Upper lobe of right lung (tissue), 1 donor: Measurements from ENCODE around the gene CILP2. TPM values are rescaled to one million over a fixed set of nuclear protein-coding genes. Genes with fewer than 3 reads are reported as not detected.

Experiments used
- ATAC-seq: fragments of 200-7000 bp; cut with Tn5 transposase; one replicate; pipeline ENCODE4 v1.9.1; 2020; ENCODE audit warnings: mild to moderate bottlenecking, moderate library complexity
- DNase-seq: peaks from one replicate; pipeline ENCODE4 v3.0.0-alpha.2; 2020
- H3K27ac ChIP-seq: fragments of 200-600 bp; one replicate; pipeline ENCODE4 v1.8.0; 2022
- H3K27me3 ChIP-seq: fragments of 200-600 bp; one replicate; pipeline ENCODE4 v1.8.0; 2022; ENCODE audit warnings: mild to moderate bottlenecking
- H3K36me3 ChIP-seq: fragments of 200-600 bp; one replicate; pipeline ENCODE4 v1.8.0; 2022
- H3K4me1 ChIP-seq: fragments of 200-600 bp; one replicate; pipeline ENCODE4 v1.8.0; 2022
- H3K4me3 ChIP-seq: fragments of 200-600 bp; one replicate; pipeline ENCODE4 v1.8.0; 2022; ENCODE audit warnings: mild to moderate bottlenecking
- H3K9me3 ChIP-seq: fragments of 200-600 bp; one replicate; pipeline ENCODE4 v1.8.0; 2022
- intact Hi-C: fragments of 100-400 bp; cut with DNase I; formaldehyde crosslinking; loops from one replicate; pipeline ENCODE4 v1.11.0; 2022
- total RNA-seq: library from RNA; stranded (reverse); fragmentation: NEBNext Ultra II Directional; extraction: Animal tissue kit (Norgen Biotek cat#: 25700); gene quantifications from one replicate; pipeline ENCODE4 v1.2.1, GENCODE V29; 2021
- TF ChIP-seq, protein P1 (sequence below): fragments of 200-600 bp; IDR thresholded peaks from one replicate; pipeline ENCODE4 v1.8.0; 2022; ENCODE audit warnings: antibody characterized with exemption
- donor health status: DM: no; HTN: yes; CAD: no; lungs with severe emphysema.

CILP2 gene
- total RNA-seq, 1 donor from 2014 or later, result 0.41 TPM

- intact Hi-C loops, result no loop called here
- peak overlapping the region; percentile 55 for H3K27ac ChIP-seq
These were observed 56.3 kb downstream of the CILP2 start for GRCh38 chr19:19594381-19594780.

GRCh38 chr19:19595171-19595701 is 57.2 kb downstream of the CILP2 start:
- DNase-seq (peak; percentile 71), ATAC-seq (peak; percentile 79)
- Histone ChIP-seq H3K27me3 (no peaks in the 10 kb centered on the region), H3K4me1 (peaks cover 36% of the 10 kb centered on the region), H3K9me3 (no peaks in the 10 kb centered on the region), H3K27ac (peak overlapping the region; percentile 55), H3K4me3 (no peak overlapping the region), H3K36me3 (no peaks in the 10 kb centered on the region)
- intact Hi-C loops, result no loop called here
- TF ChIP-seq, protein P1, sequence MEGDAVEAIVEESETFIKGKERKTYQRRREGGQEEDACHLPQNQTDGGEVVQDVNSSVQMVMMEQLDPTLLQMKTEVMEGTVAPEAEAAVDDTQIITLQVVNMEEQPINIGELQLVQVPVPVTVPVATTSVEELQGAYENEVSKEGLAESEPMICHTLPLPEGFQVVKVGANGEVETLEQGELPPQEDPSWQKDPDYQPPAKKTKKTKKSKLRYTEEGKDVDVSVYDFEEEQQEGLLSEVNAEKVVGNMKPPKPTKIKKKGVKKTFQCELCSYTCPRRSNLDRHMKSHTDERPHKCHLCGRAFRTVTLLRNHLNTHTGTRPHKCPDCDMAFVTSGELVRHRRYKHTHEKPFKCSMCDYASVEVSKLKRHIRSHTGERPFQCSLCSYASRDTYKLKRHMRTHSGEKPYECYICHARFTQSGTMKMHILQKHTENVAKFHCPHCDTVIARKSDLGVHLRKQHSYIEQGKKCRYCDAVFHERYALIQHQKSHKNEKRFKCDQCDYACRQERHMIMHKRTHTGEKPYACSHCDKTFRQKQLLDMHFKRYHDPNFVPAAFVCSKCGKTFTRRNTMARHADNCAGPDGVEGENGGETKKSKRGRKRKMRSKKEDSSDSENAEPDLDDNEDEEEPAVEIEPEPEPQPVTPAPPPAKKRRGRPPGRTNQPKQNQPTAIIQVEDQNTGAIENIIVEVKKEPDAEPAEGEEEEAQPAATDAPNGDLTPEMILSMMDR, result no peak

More at GRCh38 chr19:19594381-19594780, 56.3 kb downstream of the CILP2 start:
- Histone ChIP-seq H3K4me1 (peaks cover 36% of the 10 kb centered on the region), H3K4me3 (no peak overlapping the region), H3K9me3 (no peaks in the 10 kb centered on the region), H3K36me3 (no peaks in the 10 kb centered on the region), H3K27me3 (no peaks in the 10 kb centered on the region)
- DNase-seq, result no peak
- TF ChIP-seq, protein P1, result no peak
- no peak for ATAC-seq

Other genes starting within 250 kb of the CILP2 start
- gene SUGP1, start 217.8 kb upstream of the CILP2 start, total RNA-seq, result 40.1 TPM
- gene MAU2, start 217.4 kb upstream of the CILP2 start, total RNA-seq, result 60.5 TPM
- gene GATAD2A, start 132.6 kb upstream of the CILP2 start, total RNA-seq, result 85.8 TPM
- gene TSSK6, start 22.7 kb upstream of the CILP2 start, total RNA-seq, result 1.8 TPM
- gene NDUFA13, start 22.0 kb upstream of the CILP2 start, total RNA-seq, result 207 TPM
- 6.4 TPM for gene YJEFN3, start 9.4 kb upstream of the CILP2 start, total RNA-seq
- gene PBX4, start 80.4 kb downstream of the CILP2 start, total RNA-seq, result 3.4 TPM
- 23.5 TPM for gene LPAR2, start 90.0 kb downstream of the CILP2 start, total RNA-seq
- gene GMIP, start 105.4 kb downstream of the CILP2 start, total RNA-seq, result 37.3 TPM
- gene ATP13A1, start 125.4 kb downstream of the CILP2 start, total RNA-seq, result 55.5 TPM
- 11.1 TPM for gene ZNF101, start 130.6 kb downstream of the CILP2 start, total RNA-seq
- 6.4 TPM for gene ZNF14, start 194.8 kb downstream of the CILP2 start, total RNA-seq